ENCODE data around the gene RSL24D1. TPM values are rescaled to one million over a fixed set of nuclear protein-coding genes. Genes with fewer than 3 reads are reported as not detected.

Gene RSL24D1
- polyA plus RNA-seq (2013, experiment 1 of 4) = 104 TPM
- polyA plus RNA-seq (2013, experiment 2 of 4) = 107 TPM
- polyA plus RNA-seq (2013, experiment 3 of 4) = 91.0 TPM
- polyA plus RNA-seq (2013, experiment 4 of 4) = 108 TPM

GRCh38 chr15:55196458-55197361 is at the start of gene RSL24D1:
Gene RSL24D1, minus strand, starts transcription at chr15:55196941. Its CDS starts 51 bp downstream, at chr15:55196890.
- Histone ChIP-seq H3K27ac (ENCODE audit: insufficient read depth, low read depth, low read length, poor library complexity, severe bottlenecking) (peak within 1 kb of the TSS; percentile 93), H3K36me3 (ENCODE audit: control insufficient read depth, insufficient read depth, low read length) (no peaks in the 10 kb centered on the region), H3K4me1 (ENCODE audit: control insufficient read depth, insufficient read depth, low read length) (peaks cover 9% of the 10 kb centered on the region), H3K9me3 (ENCODE audit: control insufficient read depth, low read length) (no peaks in the 10 kb centered on the region), H3K27me3 (ENCODE audit: control insufficient read depth, insufficient read depth, low read length, poor library complexity, severe bottlenecking) (no peaks in the 10 kb centered on the region), H3K4me3 (ENCODE audit: insufficient read depth, low read depth, low read length) (peak within 1 kb of the TSS; percentile 88)
- WGBS, 2 experiments = 0 to 1% methylated on average over 62 of the region's 62 CpGs

GRCh38 chr15:55245059-55245458 is 48.3 kb upstream of the RSL24D1 start:
- H3K27me3 ChIP-seq (ENCODE audit: control insufficient read depth, insufficient read depth, low read length, poor library complexity, severe bottlenecking) = no peaks in the 10 kb centered on the region
- H3K4me1 ChIP-seq (ENCODE audit: control insufficient read depth, insufficient read depth, low read length) = no peaks in the 10 kb centered on the region
- H3K27ac ChIP-seq (ENCODE audit: insufficient read depth, low read depth, low read length, poor library complexity, severe bottlenecking) = no peak overlapping the region
- H3K9me3 ChIP-seq (ENCODE audit: control insufficient read depth, low read length) = no peaks in the 10 kb centered on the region
- H3K36me3 ChIP-seq (ENCODE audit: control insufficient read depth, insufficient read depth, low read length) = no peaks in the 10 kb centered on the region
- H3K4me3 ChIP-seq (ENCODE audit: insufficient read depth, low read depth, low read length) = no peak overlapping the region
- 89 to 99% methylated on average over 4 of the region's 4 CpGs for WGBS, 2 experiments

- no peak overlapping the region for H3K27ac ChIP-seq (ENCODE audit: insufficient read depth, low read depth, low read length, poor library complexity, severe bottlenecking)
- H3K4me1 ChIP-seq (ENCODE audit: control insufficient read depth, insufficient read depth, low read length) = no peaks in the 10 kb centered on the region
- no peaks in the 10 kb centered on the region for H3K9me3 ChIP-seq (ENCODE audit: control insufficient read depth, low read length)
- 0% methylated on average over 1 of the region's 1 CpG; no CpG with 5 or more reads in 1 of the 2 experiments for WGBS, 2 experiments
- no peaks in the 10 kb centered on the region for H3K27me3 ChIP-seq (ENCODE audit: control insufficient read depth, insufficient read depth, low read length, poor library complexity, severe bottlenecking)
- H3K36me3 ChIP-seq (ENCODE audit: control insufficient read depth, insufficient read depth, low read length) = no peaks in the 10 kb centered on the region
- H3K4me3 ChIP-seq (ENCODE audit: insufficient read depth, low read depth, low read length) = no peak overlapping the region
Measured at GRCh38 chr15:55241891-55242290, 45.1 kb upstream of the RSL24D1 start.

- H3K4me3 ChIP-seq (ENCODE audit: insufficient read depth, low read depth, low read length) = no peak overlapping the region
- H3K9me3 ChIP-seq (ENCODE audit: control insufficient read depth, low read length) = no peaks in the 10 kb centered on the region
- no peaks in the 10 kb centered on the region for H3K27me3 ChIP-seq (ENCODE audit: control insufficient read depth, insufficient read depth, low read length, poor library complexity, severe bottlenecking)
- H3K4me1 ChIP-seq (ENCODE audit: control insufficient read depth, insufficient read depth, low read length) = no peaks in the 10 kb centered on the region
- WGBS, 2 experiments = no CpG with 5 or more reads among the region's 1 CpG
- no peaks in the 10 kb centered on the region for H3K36me3 ChIP-seq (ENCODE audit: control insufficient read depth, insufficient read depth, low read length)
- no peak overlapping the region for H3K27ac ChIP-seq (ENCODE audit: insufficient read depth, low read depth, low read length, poor library complexity, severe bottlenecking)
Measured at GRCh38 chr15:55241186-55241585, 44.4 kb upstream of the RSL24D1 start.

- Histone ChIP-seq H3K27me3 (ENCODE audit: control insufficient read depth, insufficient read depth, low read length, poor library complexity, severe bottlenecking) (no peaks in the 10 kb centered on the region), H3K4me3 (ENCODE audit: insufficient read depth, low read depth, low read length) (no peak overlapping the region), H3K9me3 (ENCODE audit: control insufficient read depth, low read length) (no peaks in the 10 kb centered on the region), H3K4me1 (ENCODE audit: control insufficient read depth, insufficient read depth, low read length) (no peaks in the 10 kb centered on the region), H3K36me3 (ENCODE audit: control insufficient read depth, insufficient read depth, low read length) (no peaks in the 10 kb centered on the region), H3K27ac (ENCODE audit: insufficient read depth, low read depth, low read length, poor library complexity, severe bottlenecking) (no peak overlapping the region)
- WGBS, 2 experiments = 91 to 92% methylated on average over 3 of the region's 3 CpGs
Measured at GRCh38 chr15:55240125-55240760, 43.5 kb upstream of the RSL24D1 start.

- Histone ChIP-seq H3K27me3 (ENCODE audit: control insufficient read depth, insufficient read depth, low read length, poor library complexity, severe bottlenecking) (no peaks in the 10 kb centered on the region), H3K9me3 (ENCODE audit: control insufficient read depth, low read length) (no peaks in the 10 kb centered on the region), H3K36me3 (ENCODE audit: control insufficient read depth, insufficient read depth, low read length) (no peaks in the 10 kb centered on the region), H3K27ac (ENCODE audit: insufficient read depth, low read depth, low read length, poor library complexity, severe bottlenecking) (no peak overlapping the region), H3K4me3 (ENCODE audit: insufficient read depth, low read depth, low read length) (no peak overlapping the region), H3K4me1 (ENCODE audit: control insufficient read depth, insufficient read depth, low read length) (no peaks in the 10 kb centered on the region)
- WGBS, 2 experiments = 94% methylated on average over 2 to 4 of the region's 5 CpGs
Measured at GRCh38 chr15:55239440-55240124, 42.8 kb upstream of the RSL24D1 start.

- Histone ChIP-seq H3K27me3 (ENCODE audit: control insufficient read depth, insufficient read depth, low read length, poor library complexity, severe bottlenecking) (no peaks in the 10 kb centered on the region), H3K36me3 (ENCODE audit: control insufficient read depth, insufficient read depth, low read length) (no peaks in the 10 kb centered on the region), H3K9me3 (ENCODE audit: control insufficient read depth, low read length) (no peaks in the 10 kb centered on the region), H3K4me3 (ENCODE audit: insufficient read depth, low read depth, low read length) (no peak overlapping the region), H3K4me1 (ENCODE audit: control insufficient read depth, insufficient read depth, low read length) (no peaks in the 10 kb centered on the region), H3K27ac (ENCODE audit: insufficient read depth, low read depth, low read length, poor library complexity, severe bottlenecking) (no peak overlapping the region)
- WGBS, 2 experiments = 90 to 97% methylated on average over 1 to 2 of the region's 2 CpGs
Measured at GRCh38 chr15:55238877-55239276, 42.1 kb upstream of the RSL24D1 start.

- no peak overlapping the region for H3K4me3 ChIP-seq (ENCODE audit: insufficient read depth, low read depth, low read length)
- H3K4me1 ChIP-seq (ENCODE audit: control insufficient read depth, insufficient read depth, low read length) = no peaks in the 10 kb centered on the region
- no peaks in the 10 kb centered on the region for H3K36me3 ChIP-seq (ENCODE audit: control insufficient read depth, insufficient read depth, low read length)
- H3K27me3 ChIP-seq (ENCODE audit: control insufficient read depth, insufficient read depth, low read length, poor library complexity, severe bottlenecking) = no peaks in the 10 kb centered on the region
- WGBS, 2 experiments = 88 to 93% methylated on average over 6 of the region's 6 CpGs
- H3K9me3 ChIP-seq (ENCODE audit: control insufficient read depth, low read length) = no peaks in the 10 kb centered on the region
- no peak overlapping the region for H3K27ac ChIP-seq (ENCODE audit: insufficient read depth, low read depth, low read length, poor library complexity, severe bottlenecking)
Measured at GRCh38 chr15:55237219-55238130, 40.7 kb upstream of the RSL24D1 start.

GRCh38 chr15:55235546-55236036 is 38.9 kb upstream of the RSL24D1 start:
- Histone ChIP-seq H3K9me3 (ENCODE audit: control insufficient read depth, low read length) (no peaks in the 10 kb centered on the region), H3K27ac (ENCODE audit: insufficient read depth, low read depth, low read length, poor library complexity, severe bottlenecking) (no peak overlapping the region), H3K4me1 (ENCODE audit: control insufficient read depth, insufficient read depth, low read length) (no peaks in the 10 kb centered on the region), H3K27me3 (ENCODE audit: control insufficient read depth, insufficient read depth, low read length, poor library complexity, severe bottlenecking) (no peaks in the 10 kb centered on the region), H3K4me3 (ENCODE audit: insufficient read depth, low read depth, low read length) (no peak overlapping the region), H3K36me3 (ENCODE audit: control insufficient read depth, insufficient read depth, low read length) (no peaks in the 10 kb centered on the region)
- WGBS, 2 experiments = 93 to 96% methylated on average over 2 to 4 of the region's 4 CpGs
